Activated T-cell treated with anti-CD3 and anti-CD28 coated beads, Interleukin-2, amount 50 U/mL, for 4 hours (primary cell): Measurements from ENCODE around the gene SNX3. TPM values are rescaled to one million over a fixed set of nuclear protein-coding genes. Genes with fewer than 3 reads are reported as not detected.

ENCODE experiments used
- ATAC-seq, 2 donors: fragments of 200-7000 bp; cut with Tn5 transposase; one replicate each; pipeline ENCODE4 v1.10.0; 2021
- DNase-seq: peaks from one replicate; pipeline ENCODE4 v3.0.0-alpha.2; 2020
- H3K27me3 Mint-ChIP-seq: one replicate; pipeline ENCODE4 v1.8.0; 2021; ENCODE audit warnings: low read depth, mixed read lengths
- H3K36me3 Mint-ChIP-seq: one replicate; pipeline ENCODE4 v1.8.0; 2022; ENCODE audit warnings: mixed read lengths; ENCODE audit not compliant: insufficient read depth
- H3K4me1 Mint-ChIP-seq: one replicate; pipeline ENCODE4 v1.8.0; 2021; ENCODE audit warnings: low read depth, mixed read lengths
- H3K4me3 Mint-ChIP-seq: one replicate; pipeline ENCODE4 v1.8.0; 2021; ENCODE audit warnings: mild to moderate bottlenecking, moderate library complexity, mixed read lengths
- H3K9me3 Mint-ChIP-seq: one replicate; pipeline ENCODE4 v1.8.0; 2021; ENCODE audit warnings: mixed read lengths
- total RNA-seq, 3 donors: library from RNA; stranded (reverse); gene quantifications; one replicate each; pipeline ENCODE4 v1.2.1, GENCODE V29; 2021

The SNX3 gene
- total RNA-seq, 3 donors from 2014 or later: 69.8 to 70.9 (median 70.8) TPM

DNA sequence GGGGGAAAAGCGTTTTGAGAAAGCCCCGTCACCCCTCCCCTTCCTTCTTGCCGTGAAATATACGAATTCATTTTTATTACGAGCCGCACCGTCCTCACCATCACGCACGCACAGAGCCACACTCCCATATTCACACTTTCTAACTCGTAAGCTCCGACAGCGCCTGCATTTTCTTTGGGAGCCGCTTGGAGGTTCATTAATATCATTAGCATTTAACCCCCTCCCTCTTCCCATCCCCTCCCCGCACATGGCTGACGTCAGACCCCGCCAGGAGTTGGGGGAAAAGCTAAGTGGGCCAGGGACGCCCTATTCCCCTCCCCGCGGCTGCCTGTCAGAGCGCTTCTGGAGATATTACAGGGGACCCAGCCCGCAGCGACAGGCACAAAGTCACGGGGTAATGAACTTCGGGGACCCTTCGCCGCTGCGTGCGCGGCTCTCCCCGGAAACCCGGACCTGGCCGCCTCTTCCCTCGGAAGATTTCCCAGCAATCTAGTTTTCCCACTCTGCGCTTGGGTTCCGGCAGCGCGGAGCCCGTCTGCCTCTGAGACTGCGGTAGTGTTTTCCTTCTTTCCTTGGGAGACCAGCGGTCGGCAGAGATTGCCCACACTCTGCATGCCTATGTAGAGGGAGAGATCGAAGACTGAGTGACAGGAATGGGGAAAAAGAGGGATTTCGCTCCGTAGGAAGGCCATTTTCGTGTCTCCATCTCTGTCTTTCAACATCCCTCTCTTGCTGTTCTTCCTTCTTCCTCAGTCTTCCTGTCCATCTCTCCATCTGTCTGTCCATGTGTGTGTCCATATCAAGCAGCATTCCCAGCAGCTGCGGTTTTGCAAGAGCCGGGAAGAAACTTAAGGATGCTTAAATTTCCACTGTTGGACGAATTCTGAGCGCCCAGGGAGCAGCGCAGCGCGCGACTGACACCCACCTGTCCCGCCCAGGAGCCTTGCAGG, 94.9 kb downstream of the SNX3 start, which contains the start of gene NR2E1:
Gene NR2E1, plus strand, starts transcription at position 309 of the 950 bp plus-strand sequence. CDS start 744 bp downstream, outside the sequence.
- H3K36me3 Mint-ChIP-seq: no peaks in the 10 kb centered on the region
- no peak for DNase-seq

DNA sequence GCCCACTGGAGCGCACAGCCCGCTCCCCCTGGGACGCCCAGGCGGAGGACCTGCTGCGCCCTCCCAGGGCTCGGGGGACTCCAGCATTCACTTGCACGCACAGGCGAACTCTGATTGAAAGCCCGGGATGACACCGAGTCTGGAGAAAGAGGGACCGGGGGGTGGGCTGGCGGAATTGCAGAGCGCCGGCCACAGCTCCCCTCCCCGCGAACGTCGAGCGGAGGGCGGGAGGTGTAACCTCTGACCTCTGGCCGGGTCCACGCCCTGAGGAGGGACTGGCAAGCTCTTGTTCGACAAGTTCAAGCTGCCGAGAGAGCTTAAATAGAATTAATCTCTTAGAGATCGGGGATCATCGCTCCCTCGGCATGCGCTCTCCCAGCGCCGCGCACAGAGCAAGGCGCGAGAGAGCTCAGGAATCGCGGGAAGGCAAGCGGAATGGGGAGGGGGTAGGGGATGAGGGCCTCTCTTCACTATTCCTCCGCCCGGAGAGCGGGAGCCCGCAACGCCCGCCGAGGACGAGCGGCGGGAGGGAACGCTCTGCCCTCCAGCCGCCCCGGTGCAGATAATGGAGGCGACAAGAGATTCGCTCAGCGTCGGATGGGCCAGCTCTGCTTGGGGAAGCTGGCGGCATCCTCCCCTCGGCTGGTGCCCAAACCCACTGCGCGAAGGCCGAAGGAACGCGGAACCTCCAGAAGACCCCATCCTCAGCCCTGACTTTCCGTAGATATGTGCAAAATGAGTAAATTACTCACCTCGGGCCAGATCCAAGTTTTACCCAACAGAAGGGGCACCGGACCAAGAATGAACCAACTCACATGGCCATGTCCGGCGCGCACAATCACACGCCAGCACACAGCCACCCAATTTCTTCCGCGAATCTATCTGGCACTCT, 95.8 kb downstream of the SNX3 start:
- no peaks in the 10 kb centered on the region for H3K9me3 Mint-ChIP-seq
- peaks cover 32% of the 10 kb centered on the region for H3K4me1 Mint-ChIP-seq
- DNase-seq (no peak), ATAC-seq (no peak)
- no peaks in the 10 kb centered on the region for H3K36me3 Mint-ChIP-seq
- H3K27me3 Mint-ChIP-seq: peaks cover 91% of the 10 kb centered on the region
- H3K4me3 Mint-ChIP-seq: no peak overlapping the region

More for the DNA sequence above, 94.9 kb downstream of the SNX3 start, which contains the start of gene NR2E1:
- Mint-ChIP-seq H3K27me3 (peaks cover 89% of the 10 kb centered on the region), H3K9me3 (no peaks in the 10 kb centered on the region), H3K4me1 (peaks cover 35% of the 10 kb centered on the region), H3K4me3 (no peak within 1 kb of the TSS)
- no peak for ATAC-seq

DNA sequence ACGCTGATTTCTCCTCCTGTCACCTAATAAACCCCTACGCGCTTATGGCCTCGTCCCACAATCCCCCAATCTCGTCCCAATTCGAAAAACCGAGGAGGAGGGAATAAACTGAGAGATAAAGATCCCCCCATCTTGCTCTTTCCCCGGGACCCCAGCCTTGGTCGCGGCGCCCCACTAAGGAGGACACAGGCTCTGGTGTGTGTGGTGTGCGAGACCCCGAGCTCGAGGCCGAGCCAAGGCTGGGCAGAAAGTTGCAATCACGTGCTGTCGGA, 96.4 kb downstream of the SNX3 start:
- Mint-ChIP-seq H3K4me1 (peaks cover 32% of the 10 kb centered on the region), H3K9me3 (no peaks in the 10 kb centered on the region), H3K36me3 (no peaks in the 10 kb centered on the region), H3K27me3 (peaks cover 91% of the 10 kb centered on the region), H3K4me3 (no peak overlapping the region)
- ATAC-seq: no peak
- DNase-seq: no peak

DNA sequence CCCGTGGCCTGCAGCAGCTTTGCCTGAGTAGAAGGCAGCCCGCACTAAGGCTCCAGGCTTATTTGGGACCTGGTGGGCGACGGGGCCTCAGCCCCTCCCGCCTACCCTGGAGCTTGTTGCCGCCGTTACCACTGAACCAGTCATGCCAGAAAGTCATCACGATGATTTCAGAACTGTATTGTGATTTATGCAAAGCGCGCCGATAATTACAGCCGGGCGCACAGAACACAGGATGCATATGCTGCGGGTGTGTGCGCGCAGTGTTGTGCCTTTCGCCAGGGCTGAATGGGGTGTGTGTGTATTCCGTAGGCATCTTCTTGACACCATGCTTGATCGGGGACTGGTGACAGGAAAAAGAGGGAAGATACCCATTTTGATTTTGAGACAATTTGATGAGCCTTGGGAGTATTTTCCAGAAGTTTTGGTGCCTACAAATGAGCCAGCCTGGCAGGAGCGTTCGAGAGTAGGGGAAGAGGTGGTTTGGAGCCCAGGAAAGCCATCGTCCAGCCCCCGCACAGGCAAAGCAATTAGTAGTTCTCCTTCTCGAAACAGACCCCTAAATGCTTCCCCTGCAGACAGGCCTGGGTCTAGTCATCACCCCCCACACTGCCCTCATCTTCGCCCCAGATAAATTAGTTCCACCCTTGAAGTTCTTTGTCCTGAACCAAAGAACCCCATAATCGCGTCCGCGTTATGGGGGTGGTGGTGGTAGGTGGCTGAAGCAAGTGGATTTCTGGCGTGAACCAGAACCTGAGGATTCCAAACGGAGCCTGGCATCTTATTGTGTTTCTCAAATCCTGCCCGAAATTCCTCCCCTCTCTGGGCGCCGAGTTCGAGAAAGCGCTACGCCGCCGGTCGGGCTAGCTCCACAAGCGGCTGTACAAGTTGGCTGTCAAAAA, 96.9 kb downstream of the SNX3 start:
- Mint-ChIP-seq H3K27me3 (peaks cover 87% of the 10 kb centered on the region), H3K4me3 (no peak overlapping the region), H3K4me1 (peaks cover 27% of the 10 kb centered on the region), H3K9me3 (no peaks in the 10 kb centered on the region), H3K36me3 (no peaks in the 10 kb centered on the region)
- DNase-seq: no peak
- peak; percentile 12 to 25 for ATAC-seq

DNA sequence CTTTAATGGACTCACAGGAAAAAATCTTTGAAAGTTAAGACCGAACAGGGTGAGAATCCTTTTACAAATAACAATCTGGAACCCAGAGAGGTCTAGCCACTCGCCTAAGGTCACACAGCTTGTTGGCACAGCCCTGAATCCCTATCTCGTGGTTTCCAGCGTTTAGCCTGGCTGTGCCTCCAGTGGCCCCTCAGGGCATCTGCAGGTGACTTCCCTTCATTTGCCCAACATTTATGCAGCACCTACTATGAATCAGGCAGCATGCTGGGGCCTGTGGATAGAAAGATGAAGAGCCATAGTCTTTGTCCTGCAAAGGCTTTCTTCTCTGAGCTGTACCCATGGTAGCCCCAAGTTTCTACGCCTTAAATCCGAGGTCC, 97.6 kb downstream of the SNX3 start:
- Mint-ChIP-seq H3K4me3 (no peak overlapping the region), H3K9me3 (no peaks in the 10 kb centered on the region), H3K36me3 (peaks cover under 1% of the 10 kb centered on the region), H3K27me3 (peaks cover 90% of the 10 kb centered on the region), H3K4me1 (peaks cover 29% of the 10 kb centered on the region)
- ATAC-seq (peak; percentile 39 to 46), DNase-seq (no peak)

DNA sequence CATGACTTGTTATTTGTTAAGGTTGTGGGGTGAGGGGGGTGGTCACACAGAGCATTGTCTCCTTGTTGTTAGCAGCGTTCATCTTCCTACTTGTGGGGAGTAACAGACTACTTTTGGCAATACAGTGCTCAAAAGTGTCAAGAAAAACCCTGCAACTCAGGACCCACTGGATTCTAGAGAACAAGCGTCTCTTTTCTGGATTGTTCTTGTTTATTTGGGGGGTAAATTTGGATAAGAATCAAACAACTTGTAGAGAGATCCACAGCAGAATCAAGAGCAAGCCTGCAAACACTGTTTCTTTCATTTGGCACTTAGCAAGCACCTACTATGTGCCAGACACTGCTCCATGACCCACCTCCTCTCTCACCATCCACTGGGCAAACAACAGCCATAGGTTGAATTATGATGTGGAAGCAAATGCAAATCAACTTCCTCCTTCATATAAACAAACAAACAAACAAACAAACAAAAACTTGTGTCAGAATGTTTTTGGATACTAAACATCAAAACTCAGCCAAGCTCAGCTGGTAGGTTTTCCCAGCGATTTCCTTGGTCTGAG, 99.0 kb downstream of the SNX3 start:
- Mint-ChIP-seq H3K4me3 (no peak overlapping the region), H3K36me3 (peaks cover 2% of the 10 kb centered on the region), H3K9me3 (no peaks in the 10 kb centered on the region), H3K4me1 (peaks cover 24% of the 10 kb centered on the region), H3K27me3 (peaks cover 86% of the 10 kb centered on the region)
- no peak for DNase-seq
- ATAC-seq: no peak

Other genes starting within 250 kb of the SNX3 start
- gene OSTM1, start 186.3 kb downstream of the SNX3 start, total RNA-seq: 10 to 100 TPM; 30.0 to 40.7 (median 31.4) TPM
- gene NR2E1, start 95.0 kb downstream of the SNX3 start, total RNA-seq: not detected
- 1 to 10 TPM; 2.0 to 4.8 (median 4.0) TPM for gene AFG1L, start 34.0 kb upstream of the SNX3 start, total RNA-seq